KMS-11 (cell line): Measurements from ENCODE around the gene NMD3.

Experiments
- H2AFZ ChIP-seq: fragments of 200-600 bp; sonication (generic); 2 replicates; pipeline ENCODE4 v1.6.1; 2016; ENCODE audit warnings: antibody characterized with exemption, mixed run types, low read depth
- H3K27ac ChIP-seq: fragments of 200-600 bp; sonication (generic); 2 replicates; pipeline ENCODE4 v1.6.1; 2016; ENCODE audit warnings: mild to moderate bottlenecking, mixed run types
- H3K27me3 ChIP-seq: fragments of 200-600 bp; sonication (generic); 2 replicates; pipeline ENCODE4 v1.6.1; 2017; ENCODE audit warnings: mild to moderate bottlenecking, low read depth, mixed run types, moderate library complexity; ENCODE audit not compliant: insufficient read depth
- H3K36me3 ChIP-seq: fragments of 200-600 bp; sonication (generic); 2 replicates; pipeline ENCODE4 v1.6.1; 2017; ENCODE audit warnings: mild to moderate bottlenecking, mixed run types; ENCODE audit not compliant: insufficient read depth
- H3K4me1 ChIP-seq: fragments of 200-600 bp; sonication (generic); 2 replicates; pipeline ENCODE4 v1.6.1; 2016; ENCODE audit warnings: mild to moderate bottlenecking, low read depth, mixed run types; ENCODE audit not compliant: poor library complexity, severe bottlenecking
- H3K4me2 ChIP-seq: fragments of 200-600 bp; sonication (generic); 2 replicates; pipeline ENCODE4 v1.7.0; 2016; ENCODE audit warnings: mild to moderate bottlenecking, mixed run types
- H3K4me3 ChIP-seq: fragments of 200-600 bp; sonication (generic); IDR thresholded peaks from 2 replicates; pipeline ENCODE4 v1.6.1; 2017; ENCODE audit warnings: low read depth, low read length, mixed read lengths; ENCODE audit not compliant: insufficient read depth
- H3K79me2 ChIP-seq: fragments of 200-600 bp; sonication (generic); 2 replicates; pipeline ENCODE4 v1.6.1; 2016; ENCODE audit warnings: low read depth, mixed run types; ENCODE audit not compliant: insufficient read depth
- H3K9ac ChIP-seq: fragments of 200-600 bp; sonication (generic); 2 replicates; pipeline ENCODE4 v1.6.1; 2016; ENCODE audit warnings: mild to moderate bottlenecking, mixed run types
- H4K20me1 ChIP-seq: fragments of 200-600 bp; sonication (generic); 2 replicates; pipeline ENCODE4 v1.6.1; 2016; ENCODE audit warnings: mild to moderate bottlenecking, mixed run types; ENCODE audit not compliant: insufficient read depth
- TF ChIP-seq, protein P1 (sequence below): fragments of 200-600 bp; sonication (generic); conservative IDR thresholded peaks from 2 replicates; pipeline ENCODE4 v1.6.1; 2017; ENCODE audit warnings: low read depth, mild to moderate bottlenecking, antibody characterized with exemption, low read length, moderate library complexity, mixed read lengths

NMD3 gene

DNA sequence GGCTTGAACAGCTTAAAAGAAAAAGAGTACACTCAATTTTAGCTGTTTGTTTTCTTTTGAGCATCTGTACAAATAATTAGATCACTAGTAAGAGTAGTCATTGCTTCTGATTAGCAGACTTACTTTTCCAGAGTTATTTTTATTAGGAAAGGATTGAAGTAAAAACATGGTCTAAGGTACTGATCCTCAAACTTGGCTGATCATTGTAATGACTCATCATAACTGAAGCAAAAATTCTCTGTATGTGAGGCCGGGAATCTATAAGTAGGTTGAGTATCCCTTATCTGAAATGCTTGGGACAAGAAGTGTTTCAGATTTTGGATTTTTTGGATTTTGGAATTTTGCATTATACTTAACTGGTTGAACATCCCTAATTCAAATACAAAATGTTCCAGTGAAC lies 12.4 kb downstream of the NMD3 start:
- no peaks in the 10 kb centered on the region for H3K4me1 ChIP-seq
- H2AFZ ChIP-seq, result no peak overlapping the region
- H3K4me3 ChIP-seq, result no peak overlapping the region
- no peaks in the 10 kb centered on the region for H3K27me3 ChIP-seq
- H4K20me1 ChIP-seq, result no peaks in the 10 kb centered on the region
- H3K36me3 ChIP-seq, result peaks cover 15% of the 10 kb centered on the region; the same call in 1 of the 2 replicates
- H3K4me2 ChIP-seq, result no peak overlapping the region
- TF ChIP-seq, protein P1, sequence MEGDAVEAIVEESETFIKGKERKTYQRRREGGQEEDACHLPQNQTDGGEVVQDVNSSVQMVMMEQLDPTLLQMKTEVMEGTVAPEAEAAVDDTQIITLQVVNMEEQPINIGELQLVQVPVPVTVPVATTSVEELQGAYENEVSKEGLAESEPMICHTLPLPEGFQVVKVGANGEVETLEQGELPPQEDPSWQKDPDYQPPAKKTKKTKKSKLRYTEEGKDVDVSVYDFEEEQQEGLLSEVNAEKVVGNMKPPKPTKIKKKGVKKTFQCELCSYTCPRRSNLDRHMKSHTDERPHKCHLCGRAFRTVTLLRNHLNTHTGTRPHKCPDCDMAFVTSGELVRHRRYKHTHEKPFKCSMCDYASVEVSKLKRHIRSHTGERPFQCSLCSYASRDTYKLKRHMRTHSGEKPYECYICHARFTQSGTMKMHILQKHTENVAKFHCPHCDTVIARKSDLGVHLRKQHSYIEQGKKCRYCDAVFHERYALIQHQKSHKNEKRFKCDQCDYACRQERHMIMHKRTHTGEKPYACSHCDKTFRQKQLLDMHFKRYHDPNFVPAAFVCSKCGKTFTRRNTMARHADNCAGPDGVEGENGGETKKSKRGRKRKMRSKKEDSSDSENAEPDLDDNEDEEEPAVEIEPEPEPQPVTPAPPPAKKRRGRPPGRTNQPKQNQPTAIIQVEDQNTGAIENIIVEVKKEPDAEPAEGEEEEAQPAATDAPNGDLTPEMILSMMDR, result no peak
- H3K79me2 ChIP-seq, result no peaks in the 10 kb centered on the region
- H3K9ac ChIP-seq, result no peak overlapping the region
- no peak overlapping the region for H3K27ac ChIP-seq

DNA sequence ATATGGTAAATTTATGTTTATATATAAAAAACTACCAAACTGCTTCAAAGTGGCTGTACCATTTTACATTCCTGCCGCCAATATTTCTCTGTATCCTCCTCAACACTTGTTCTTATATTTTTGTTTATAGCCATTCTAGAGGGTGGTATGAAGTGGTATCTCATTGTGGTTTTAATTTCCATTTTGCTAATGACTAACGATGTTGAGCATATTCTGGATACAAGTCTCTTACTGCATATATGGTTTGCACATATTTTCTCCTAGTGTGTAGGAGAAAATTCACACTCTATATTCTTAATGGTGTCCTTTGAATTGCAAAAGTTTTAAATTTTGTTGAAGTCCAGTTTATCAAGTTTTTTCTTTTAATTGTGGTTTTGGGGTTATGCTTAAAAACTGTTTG lies 15.1 kb downstream of the NMD3 start:
- no peak overlapping the region for H3K27ac ChIP-seq
- TF ChIP-seq, protein P1, result no peak
- H3K4me3 ChIP-seq, result no peak overlapping the region
- H4K20me1 ChIP-seq, result no peaks in the 10 kb centered on the region
- H3K9ac ChIP-seq, result no peak overlapping the region
- no peak overlapping the region for H3K4me2 ChIP-seq
- no peak overlapping the region for H2AFZ ChIP-seq
- no peaks in the 10 kb centered on the region for H3K27me3 ChIP-seq
- H3K79me2 ChIP-seq, result no peaks in the 10 kb centered on the region
- peaks cover 15% of the 10 kb centered on the region; the same call in 1 of the 2 replicates for H3K36me3 ChIP-seq
- H3K4me1 ChIP-seq, result no peaks in the 10 kb centered on the region

DNA sequence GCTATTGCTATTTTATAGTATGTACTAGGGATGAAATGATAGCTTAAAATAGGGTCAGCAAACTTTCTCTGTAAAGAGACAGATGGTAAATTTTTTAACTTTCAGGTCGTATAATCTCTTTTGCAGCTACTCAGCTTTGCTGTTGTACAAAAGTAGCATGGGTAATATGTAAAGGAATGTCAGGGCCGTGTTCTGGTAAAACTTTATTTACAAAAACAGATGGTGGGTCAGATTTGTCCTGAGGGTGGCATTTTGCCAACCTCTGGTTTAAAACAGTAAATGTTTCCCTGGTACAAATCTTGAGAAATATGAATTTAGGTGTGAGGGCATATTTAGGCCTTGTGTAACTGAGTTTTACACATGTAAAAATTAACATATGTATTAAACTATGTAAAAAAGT lies 18.6 kb downstream of the NMD3 start:
- no peaks in the 10 kb centered on the region for H4K20me1 ChIP-seq
- H3K4me1 ChIP-seq, result no peaks in the 10 kb centered on the region
- no peaks in the 10 kb centered on the region for H3K79me2 ChIP-seq
- H3K4me3 ChIP-seq, result no peak overlapping the region
- H2AFZ ChIP-seq, result no peak overlapping the region
- H3K36me3 ChIP-seq, result peaks cover 19% of the 10 kb centered on the region; the same call in 1 of the 2 replicates
- TF ChIP-seq, protein P1, result no peak
- no peaks in the 10 kb centered on the region for H3K27me3 ChIP-seq
- H3K27ac ChIP-seq, result no peak overlapping the region
- H3K9ac ChIP-seq, result no peak overlapping the region
- H3K4me2 ChIP-seq, result no peak overlapping the region

DNA sequence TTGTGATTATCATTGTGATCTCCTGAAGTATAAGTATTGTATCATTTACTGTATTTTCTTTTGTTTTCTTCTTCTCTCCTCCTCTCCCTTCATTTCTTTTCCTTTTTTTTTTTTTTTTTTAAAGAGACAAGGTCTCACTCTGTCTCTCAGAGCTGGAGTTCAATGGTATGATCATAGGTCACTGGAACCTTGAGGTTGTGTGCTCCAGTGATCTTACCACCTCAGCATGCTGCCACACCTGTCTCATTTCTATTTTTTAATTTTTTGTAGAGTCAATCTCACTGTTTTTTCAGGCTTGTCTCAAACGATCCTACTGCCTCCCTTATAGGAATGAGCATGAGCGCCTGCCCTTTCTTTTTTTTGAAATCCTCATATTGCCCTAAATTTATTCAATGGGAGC lies 23.4 kb downstream of the NMD3 start:
- no peak overlapping the region for H2AFZ ChIP-seq
- no peak overlapping the region for H3K27ac ChIP-seq
- no peaks in the 10 kb centered on the region for H3K4me1 ChIP-seq
- no peak overlapping the region for H3K9ac ChIP-seq
- peaks cover 6% of the 10 kb centered on the region; the same call in 1 of the 2 replicates for H3K36me3 ChIP-seq
- no peaks in the 10 kb centered on the region for H3K27me3 ChIP-seq
- TF ChIP-seq, protein P1, result no peak
- H3K4me2 ChIP-seq, result no peak overlapping the region
- H3K4me3 ChIP-seq, result no peak overlapping the region
- H3K79me2 ChIP-seq, result no peaks in the 10 kb centered on the region
- H4K20me1 ChIP-seq, result no peaks in the 10 kb centered on the region
